Stimulated activated CD8-positive, alpha-beta memory T cell treated with anti-CD3 and anti-CD28 coated beads, Interleukin-4, amount 100 ng/mL, for 48 hours (primary cell): ENCODE data around the gene CACNG3.
"Not testable (repeated sequence)": the region's sequence is repeated elsewhere in the genome, so short reads cannot be mapped to it uniquely, and the experiment has no call there.

Experiments used
- DNase-seq: peaks from one replicate; pipeline ENCODE4 v3.0.0-alpha.2; 2020

Gene CACNG3

GRCh38 chr16:24255456-24256371, at the start of gene CACNG3:
TSS of gene CACNG3 (plus strand) at chr16:24256335. CDS start at chr16:24256755, 420 bp downstream.
- DNase-seq, result peak; percentile 81

GRCh38 chr16:24206926-24207325, 49.2 kb upstream of the CACNG3 start:
- DNase-seq, result no peak

GRCh38 chr16:24208710-24209109, 47.4 kb upstream of the CACNG3 start:
- DNase-seq, result no peak

GRCh38 chr16:24214992-24215391, 41.1 kb upstream of the CACNG3 start:
- DNase-seq, result no peak

GRCh38 chr16:24216961-24217360, 39.2 kb upstream of the CACNG3 start:
- DNase-seq, result no peak

GRCh38 chr16:24217461-24217860, 38.7 kb upstream of the CACNG3 start:
- DNase-seq, result no peak

GRCh38 chr16:24218299-24218698, 37.8 kb upstream of the CACNG3 start:
- DNase-seq, result no peak

- no peak for DNase-seq
Measured at GRCh38 chr16:24221219-24221618, 34.9 kb upstream of the CACNG3 start.

GRCh38 chr16:24228514-24228913, 27.6 kb upstream of the CACNG3 start:
- DNase-seq, result no peak

- DNase-seq, result no peak
Measured at GRCh38 chr16:24232936-24233335, 23.2 kb upstream of the CACNG3 start.

- DNase-seq, result no peak
Measured at GRCh38 chr16:24234737-24235136, 21.4 kb upstream of the CACNG3 start.

GRCh38 chr16:24235806-24236205, 20.3 kb upstream of the CACNG3 start:
- DNase-seq, result no peak

GRCh38 chr16:24238846-24239245, 17.3 kb upstream of the CACNG3 start:
- DNase-seq, result not testable (repeated sequence)

GRCh38 chr16:24246911-24247607, 9.1 kb upstream of the CACNG3 start:
- DNase-seq, result no peak

- DNase-seq, result peak; percentile 48
Measured at GRCh38 chr16:24253192-24253591, 2.9 kb upstream of the CACNG3 start.

- no peak for DNase-seq
Measured at GRCh38 chr16:24257958-24258357, 1.8 kb downstream of the CACNG3 start.

- DNase-seq, result no peak
Measured at GRCh38 chr16:24258791-24259190, 2.7 kb downstream of the CACNG3 start.

- DNase-seq, result no peak
Measured at GRCh38 chr16:24262816-24263215, 6.7 kb downstream of the CACNG3 start.

- no peak for DNase-seq
Measured at GRCh38 chr16:24270721-24271442, 14.7 kb downstream of the CACNG3 start.

GRCh38 chr16:24272379-24272778, 16.2 kb downstream of the CACNG3 start:
- DNase-seq, result no peak

- no peak for DNase-seq
Measured at GRCh38 chr16:24273508-24274182, 17.5 kb downstream of the CACNG3 start.

GRCh38 chr16:24275413-24275812, 19.3 kb downstream of the CACNG3 start:
- no peak for DNase-seq

- no peak for DNase-seq
Measured at GRCh38 chr16:24279982-24280515, 23.9 kb downstream of the CACNG3 start.
